GM10266 (cell line): ENCODE measurements around the gene SORCS3.
A peak's percentile ranks its signal among the peaks of the same experiment; 100 is the strongest.

Experiments
- DNase-seq: peaks from one replicate; pipeline ENCODE4 v3.0.0; 2012; ENCODE audit errors: extremely low spot score
- TF ChIP-seq, protein P1 (sequence below): IDR thresholded peaks from 2 replicates; pipeline ENCODE4 v1.5.1; 2012; ENCODE audit warnings: mild to moderate bottlenecking, low read depth; ENCODE audit not compliant: control insufficient read depth, insufficient read depth; ENCODE audit errors: missing control alignments

SORCS3 gene

DNA sequence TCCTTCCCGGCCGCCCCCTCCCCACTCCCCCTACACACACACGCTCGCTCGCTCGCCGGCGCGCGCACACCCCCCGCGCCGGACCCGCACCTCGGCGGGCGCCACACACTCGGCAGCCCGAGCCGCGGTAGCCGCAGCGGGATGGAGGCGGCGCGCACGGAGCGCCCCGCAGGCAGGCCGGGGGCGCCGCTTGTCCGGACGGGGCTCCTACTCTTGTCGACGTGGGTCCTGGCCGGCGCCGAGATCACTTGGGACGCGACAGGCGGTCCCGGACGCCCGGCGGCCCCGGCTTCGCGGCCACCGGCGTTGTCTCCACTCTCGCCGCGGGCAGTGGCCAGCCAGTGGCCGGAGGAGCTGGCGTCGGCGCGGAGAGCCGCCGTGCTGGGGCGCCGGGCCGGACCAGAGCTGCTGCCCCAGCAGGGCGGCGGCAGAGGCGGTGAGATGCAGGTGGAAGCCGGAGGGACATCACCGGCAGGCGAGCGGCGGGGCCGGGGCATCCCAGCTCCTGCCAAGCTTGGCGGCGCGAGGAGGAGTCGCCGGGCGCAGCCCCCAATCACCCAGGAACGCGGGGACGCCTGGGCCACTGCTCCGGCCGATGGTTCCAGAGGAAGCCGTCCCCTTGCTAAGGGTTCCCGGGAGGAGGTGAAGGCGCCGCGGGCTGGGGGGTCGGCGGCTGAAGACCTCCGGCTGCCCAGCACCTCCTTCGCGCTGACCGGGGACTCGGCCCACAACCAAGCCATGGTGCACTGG lies at the start of gene SORCS3:
SORCS3 (plus strand) TSS at position 104 of the 750 bp plus-strand sequence.
- TF ChIP-seq, protein P1, sequence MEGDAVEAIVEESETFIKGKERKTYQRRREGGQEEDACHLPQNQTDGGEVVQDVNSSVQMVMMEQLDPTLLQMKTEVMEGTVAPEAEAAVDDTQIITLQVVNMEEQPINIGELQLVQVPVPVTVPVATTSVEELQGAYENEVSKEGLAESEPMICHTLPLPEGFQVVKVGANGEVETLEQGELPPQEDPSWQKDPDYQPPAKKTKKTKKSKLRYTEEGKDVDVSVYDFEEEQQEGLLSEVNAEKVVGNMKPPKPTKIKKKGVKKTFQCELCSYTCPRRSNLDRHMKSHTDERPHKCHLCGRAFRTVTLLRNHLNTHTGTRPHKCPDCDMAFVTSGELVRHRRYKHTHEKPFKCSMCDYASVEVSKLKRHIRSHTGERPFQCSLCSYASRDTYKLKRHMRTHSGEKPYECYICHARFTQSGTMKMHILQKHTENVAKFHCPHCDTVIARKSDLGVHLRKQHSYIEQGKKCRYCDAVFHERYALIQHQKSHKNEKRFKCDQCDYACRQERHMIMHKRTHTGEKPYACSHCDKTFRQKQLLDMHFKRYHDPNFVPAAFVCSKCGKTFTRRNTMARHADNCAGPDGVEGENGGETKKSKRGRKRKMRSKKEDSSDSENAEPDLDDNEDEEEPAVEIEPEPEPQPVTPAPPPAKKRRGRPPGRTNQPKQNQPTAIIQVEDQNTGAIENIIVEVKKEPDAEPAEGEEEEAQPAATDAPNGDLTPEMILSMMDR: no peak
- peak; percentile 23 for DNase-seq

DNA sequence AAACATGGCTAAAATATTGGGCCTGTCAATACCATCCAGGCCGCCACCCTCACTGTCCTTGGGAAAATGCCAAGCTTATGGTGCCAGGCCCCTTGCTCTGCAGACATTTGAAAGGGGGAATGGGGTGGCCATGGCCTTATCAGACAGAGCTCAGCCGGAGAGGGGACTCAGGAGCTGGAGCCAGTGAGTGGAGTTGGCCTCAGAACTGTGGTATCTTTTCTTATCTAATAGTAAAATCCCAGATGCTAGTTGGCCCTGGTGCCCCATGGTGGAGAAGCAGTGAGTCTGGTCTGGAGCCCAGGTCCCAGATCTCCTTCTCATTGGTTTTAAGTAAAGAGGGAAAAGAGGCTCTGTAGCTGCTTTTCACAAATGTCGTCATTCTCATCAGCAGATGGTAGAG lies 49.6 kb upstream of the SORCS3 start:
- no peak for DNase-seq
- TF ChIP-seq, protein P1: no peak

DNA sequence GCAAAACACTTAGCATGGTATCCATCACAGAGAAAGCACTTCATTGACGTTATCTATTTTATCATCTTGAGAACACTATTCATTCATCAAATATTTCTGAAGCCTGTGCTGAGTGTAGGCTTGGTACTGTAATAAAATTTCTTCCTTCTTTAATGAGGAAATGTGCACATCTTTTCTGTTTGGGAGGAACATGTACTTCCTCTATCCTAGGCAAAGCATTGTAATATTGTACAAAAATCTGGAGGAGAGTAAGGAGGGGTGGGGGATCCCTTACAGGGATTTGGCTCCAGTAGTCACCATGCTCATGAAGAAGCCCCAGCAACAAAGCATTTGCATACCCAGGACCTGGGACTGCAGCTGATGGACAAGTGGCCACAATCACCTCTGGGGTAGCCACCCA lies 39.9 kb upstream of the SORCS3 start:
- TF ChIP-seq, protein P1: no peak
- DNase-seq: no peak

DNA sequence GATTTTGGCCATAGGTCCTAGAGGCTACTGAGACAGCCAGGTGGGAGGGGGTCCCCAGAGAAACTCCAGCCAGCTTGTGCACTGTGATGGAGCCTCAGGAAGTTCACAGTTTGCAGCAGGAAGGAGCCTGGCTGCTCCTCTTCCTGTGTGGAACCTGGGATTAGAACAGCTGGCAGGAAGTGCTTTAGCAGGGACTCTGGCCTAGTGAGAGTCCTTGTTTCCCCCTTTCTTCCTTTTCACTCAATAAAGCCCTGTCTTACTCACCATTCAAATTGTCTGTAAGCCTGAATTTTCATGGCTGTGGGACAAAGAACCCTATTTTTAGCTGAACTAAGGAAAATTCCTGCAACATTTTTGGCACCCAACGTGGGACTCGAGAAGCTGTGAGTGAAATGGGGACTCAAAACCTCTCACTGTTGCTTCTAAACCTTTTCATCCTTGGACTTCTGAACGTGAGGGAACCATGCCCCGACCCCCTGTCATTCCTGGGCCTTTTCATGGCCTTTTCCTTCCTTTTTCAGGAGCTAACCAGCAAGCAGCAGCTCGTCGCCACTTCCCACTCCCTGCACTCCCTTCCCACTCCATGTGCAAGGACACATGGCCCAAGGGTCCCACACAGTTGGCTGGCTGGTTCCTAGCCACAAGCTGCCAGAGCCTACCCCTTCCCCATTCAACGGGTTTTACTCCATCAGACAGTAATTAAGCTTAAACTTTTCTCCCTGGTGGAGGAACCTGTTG lies 32.8 kb upstream of the SORCS3 start:
- TF ChIP-seq, protein P1: no peak

DNA sequence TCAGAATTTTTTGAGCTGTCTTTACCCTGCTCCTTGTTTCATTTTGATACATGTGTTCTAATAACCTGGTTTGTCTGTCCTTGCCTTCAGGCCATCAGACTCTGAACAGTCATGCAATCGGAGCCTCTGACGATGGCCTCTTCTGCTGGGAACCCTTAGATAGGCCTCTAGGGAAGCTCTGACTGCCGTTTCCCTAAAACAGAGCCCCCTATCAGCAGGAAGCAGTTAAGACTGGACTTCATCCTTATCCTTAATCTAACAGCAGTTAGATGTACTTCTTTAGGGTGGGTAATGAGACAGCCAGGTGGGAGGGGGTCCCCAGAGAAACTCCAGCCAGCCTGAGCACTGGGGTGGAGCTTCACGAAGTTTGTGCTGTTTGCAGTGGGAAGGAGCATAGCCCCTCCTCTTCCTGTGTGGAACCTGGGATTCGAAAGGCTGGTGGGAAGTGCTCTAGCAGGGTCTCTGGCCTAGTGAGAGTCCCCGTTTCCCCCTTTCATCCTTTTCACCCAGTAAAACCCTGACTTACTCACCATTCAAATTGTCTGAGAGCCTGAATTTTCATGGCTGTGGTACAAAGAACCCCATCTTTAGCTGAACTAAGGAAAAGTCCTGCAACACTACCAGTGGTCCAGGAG lies 28.4 kb upstream of the SORCS3 start:
- DNase-seq: no peak
- TF ChIP-seq, protein P1: no peak

More for the DNA sequence above, 32.8 kb upstream of the SORCS3 start:
- no peak for DNase-seq

DNA sequence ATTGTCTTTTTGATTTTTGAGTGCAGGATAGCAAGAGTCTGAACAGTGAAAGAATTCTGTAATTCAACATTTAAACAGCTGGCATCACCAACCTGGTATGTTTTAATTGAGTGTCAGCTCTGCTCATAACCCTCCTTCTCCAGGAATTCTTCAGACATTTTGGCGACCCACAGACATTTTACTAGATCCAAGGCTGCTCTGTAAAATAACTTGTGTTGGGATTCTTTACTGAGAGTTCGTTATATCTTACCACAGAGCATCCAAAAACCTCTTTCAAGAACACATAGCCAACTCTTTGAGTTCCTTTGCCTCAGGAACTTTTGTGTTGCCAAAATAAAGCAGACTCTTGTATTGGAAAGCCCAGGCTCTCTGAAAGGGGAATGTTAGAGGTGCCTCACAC lies 27.7 kb upstream of the SORCS3 start:
- TF ChIP-seq, protein P1: no peak
- no peak for DNase-seq
